Body of pancreas (tissue), 4 donors: Measurements from ENCODE around the gene SCRT2. TPM values are rescaled to one million over a fixed set of nuclear protein-coding genes. Genes with fewer than 3 reads are reported as not detected.

Experiments used
- ATAC-seq: fragments of 150-250 bp; one replicate; pipeline ENCODE4 v1.9.1; 2016
- DNase-seq, 4 donors: peaks; one replicate each; pipeline ENCODE4 v3.0.0-alpha.2; 2019
- H3K27ac ChIP-seq, 4 donors: fragments of 200-600 bp; sonication (generic); 1 replicate in 3 of 4; 2 replicates in 1 of 4; pipeline versions ENCODE4 v1.5.1 to v1.6.1; 2016 to 2019; ENCODE audit warnings: mild to moderate bottlenecking in 1 of 4, mixed read lengths in 1 of 4, moderate library complexity in 1 of 4
- H3K27me3 ChIP-seq, 2 donors: fragments of 200-600 bp; sonication (generic); one replicate each; pipeline ENCODE4 v1.6.0; 2016; ENCODE audit warnings: mild to moderate bottlenecking in 1 of 2
- H3K36me3 ChIP-seq, 2 donors: fragments of 200-600 bp; sonication (generic); replicated peaks in 1 of 2; 2 replicates each; pipeline ENCODE4 v1.5.1; 2016; ENCODE audit warnings: low read depth in 2 of 2; ENCODE audit not compliant: insufficient read depth in 1 of 2
- H3K4me1 ChIP-seq: fragments of 200-600 bp; sonication (generic); one replicate; pipeline ENCODE4 v1.6.0; 2016
- H3K4me3 ChIP-seq, 2 donors: fragments of 200-600 bp; sonication (generic); 1 replicate in 1 of 2; 2 replicates in 1 of 2; pipeline ENCODE4 v1.5.1; 2016 to 2019
- H3K9me3 ChIP-seq, 3 donors: fragments of 200-600 bp; sonication (generic); 1 replicate in 2 of 3; 2 replicates in 1 of 3; pipeline ENCODE4 v1.5.1; 2016
- CTCF ChIP-seq, 7 experiments: fragments of 450-650 bp in 4 of 7; fragments of 200-600 bp in 3 of 7; sonication (generic) in 3 of 7; IDR thresholded peaks; one replicate each; pipeline ENCODE4 v1.5.1; 2016 to 2019; ENCODE audit warnings: antibody characterized with exemption in 7 of 7
- POLR2A ChIP-seq, 3 donors: fragments of 450-650 bp; IDR thresholded peaks; one replicate each; pipeline ENCODE4 v1.6.1; 2016; ENCODE audit warnings: antibody characterized with exemption in 3 of 3, mild to moderate bottlenecking in 2 of 3
- WGBS, 2 donors: methylation state at CpG; one replicate each; pipeline ENCODE4 v1.1.5; 2017; 5-methylcytosine and 5-hydroxymethylcytosine counted together
- intact Hi-C: fragments of 100-400 bp; cut with DNase I; formaldehyde crosslinking; loops from one replicate; pipeline ENCODE4 v1.15.1; 2023
- total RNA-seq, 2 donors: library from RNA; depleted of rRNA; stranded (reverse); fragments of >200 nt; gene quantifications; one replicate each; pipeline ENCODE4 v1.1.0, GENCODE V29; 2016

SCRT2 gene
- total RNA-seq, 2 donors from 2014 or later, result under 0.01 TPM; not detected in 1

- intact Hi-C loops, result no loop called here
- H3K27ac ChIP-seq, result no peak overlapping the region
- no peak for ATAC-seq
- no peak overlapping the region for H3K4me3 ChIP-seq
- peaks cover 9% of the 10 kb centered on the region for H3K4me1 ChIP-seq
- WGBS, 2 donors, result 26 to 34% methylated on average over 1 of the region's 1 CpG
- TF ChIP-seq POLR2A (IDR thresholded peaks at IDR 0.05) (no peak), CTCF (IDR thresholded peaks at IDR 0.05) (no peak)
- H3K27me3 ChIP-seq, result no peaks in the 10 kb centered on the region
- H3K36me3 ChIP-seq, result no peaks in the 10 kb centered on the region
- no peaks in the 10 kb centered on the region for H3K9me3 ChIP-seq
- DNase-seq, result no peak
These were observed 14.3 kb upstream of the SCRT2 start for GRCh38 chr20:689947-690346.

- no peak overlapping the region for H3K4me3 ChIP-seq
- no peaks in the 10 kb centered on the region for H3K36me3 ChIP-seq
- no peaks in the 10 kb centered on the region for H3K27me3 ChIP-seq
- H3K4me1 ChIP-seq, result peaks cover 3% of the 10 kb centered on the region
- no peak overlapping the region for H3K27ac ChIP-seq
- no peaks in the 10 kb centered on the region for H3K9me3 ChIP-seq
- intact Hi-C loops, result no loop called here
- no peak for DNase-seq
- WGBS, 2 donors, result 57 to 66% methylated on average over 6 of the region's 6 CpGs
- no peak for TF ChIP-seq CTCF (IDR thresholded peaks at IDR 0.05)
- TF ChIP-seq POLR2A (IDR thresholded peaks at IDR 0.05), result no peak
- no peak for ATAC-seq
These were observed 13.7 kb upstream of the SCRT2 start for GRCh38 chr20:689348-689747.

DNA sequence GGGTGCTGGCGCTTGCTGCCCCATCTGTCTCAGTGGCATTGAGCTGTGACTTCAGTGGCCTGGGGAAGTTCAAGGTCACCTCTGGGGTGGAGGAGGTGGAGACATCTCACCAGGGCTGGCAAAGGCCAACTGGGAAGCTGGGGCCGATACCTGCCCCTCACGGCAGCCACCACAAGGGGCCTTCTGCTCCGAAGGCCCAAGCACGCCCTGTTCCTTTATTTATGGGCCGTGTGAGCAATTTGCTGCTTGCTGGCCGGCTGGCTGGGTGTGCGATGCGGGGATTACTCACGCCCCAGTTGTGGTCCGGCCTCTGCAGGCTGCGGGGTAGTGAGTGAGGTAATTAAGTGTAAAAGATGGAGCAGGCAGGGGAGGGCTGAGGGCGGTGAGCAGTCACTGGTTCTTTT, 13.2 kb upstream of the SCRT2 start:
- Histone ChIP-seq H3K27ac (no peak overlapping the region), H3K27me3 (no peaks in the 10 kb centered on the region), H3K4me3 (no peak overlapping the region), H3K4me1 (no peaks in the 10 kb centered on the region), H3K9me3 (no peaks in the 10 kb centered on the region), H3K36me3 (no peaks in the 10 kb centered on the region)
- DNase-seq, result peak in 3 of 4 donors; percentile 37 to 42 (median 41)
- WGBS, 2 donors, result 23 to 30% methylated on average over 4 to 13 of the region's 13 CpGs
- ATAC-seq, result peak; percentile 33
- TF ChIP-seq POLR2A (IDR thresholded peaks at IDR 0.05) (no peak), CTCF (IDR thresholded peaks at IDR 0.05) (no peak)
- intact Hi-C loops, result no loop called here

- TF ChIP-seq CTCF (IDR thresholded peaks at IDR 0.05) (no peak), POLR2A (IDR thresholded peaks at IDR 0.05) (no peak)
- DNase-seq, result no peak
- Histone ChIP-seq H3K4me1 (no peaks in the 10 kb centered on the region), H3K27me3 (no peaks in the 10 kb centered on the region), H3K36me3 (no peaks in the 10 kb centered on the region), H3K9me3 (no peaks in the 10 kb centered on the region), H3K4me3 (no peak overlapping the region), H3K27ac (no peak overlapping the region)
- ATAC-seq, result no peak
- WGBS, 2 donors, result 65 to 68% methylated on average over 9 of the region's 9 CpGs
- intact Hi-C loops, result no loop called here
These were observed 12.0 kb upstream of the SCRT2 start for GRCh38 chr20:687468-688203.
